ENCODE results near the gene SLC6A18.

DNA sequence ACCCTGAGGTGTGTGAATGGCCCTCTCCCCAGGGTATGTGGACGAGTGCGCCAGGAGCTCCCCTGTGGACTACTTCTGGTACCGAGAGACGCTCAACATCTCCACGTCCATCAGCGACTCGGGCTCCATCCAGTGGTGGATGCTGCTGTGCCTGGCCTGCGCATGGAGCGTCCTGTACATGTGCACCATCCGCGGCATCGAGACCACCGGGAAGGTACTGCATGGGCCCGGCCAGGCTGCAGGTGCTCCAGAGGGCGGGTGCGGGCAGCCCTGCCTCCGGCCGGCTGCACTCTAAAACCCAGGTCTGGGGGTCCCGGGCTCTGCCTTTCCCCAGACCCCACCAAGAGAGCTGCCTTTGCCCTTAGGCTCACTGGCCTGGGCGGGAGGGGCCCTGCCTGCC lies 12.9 kb upstream of the SLC6A18 start:
- TF ChIP-seq, protein P1, sequence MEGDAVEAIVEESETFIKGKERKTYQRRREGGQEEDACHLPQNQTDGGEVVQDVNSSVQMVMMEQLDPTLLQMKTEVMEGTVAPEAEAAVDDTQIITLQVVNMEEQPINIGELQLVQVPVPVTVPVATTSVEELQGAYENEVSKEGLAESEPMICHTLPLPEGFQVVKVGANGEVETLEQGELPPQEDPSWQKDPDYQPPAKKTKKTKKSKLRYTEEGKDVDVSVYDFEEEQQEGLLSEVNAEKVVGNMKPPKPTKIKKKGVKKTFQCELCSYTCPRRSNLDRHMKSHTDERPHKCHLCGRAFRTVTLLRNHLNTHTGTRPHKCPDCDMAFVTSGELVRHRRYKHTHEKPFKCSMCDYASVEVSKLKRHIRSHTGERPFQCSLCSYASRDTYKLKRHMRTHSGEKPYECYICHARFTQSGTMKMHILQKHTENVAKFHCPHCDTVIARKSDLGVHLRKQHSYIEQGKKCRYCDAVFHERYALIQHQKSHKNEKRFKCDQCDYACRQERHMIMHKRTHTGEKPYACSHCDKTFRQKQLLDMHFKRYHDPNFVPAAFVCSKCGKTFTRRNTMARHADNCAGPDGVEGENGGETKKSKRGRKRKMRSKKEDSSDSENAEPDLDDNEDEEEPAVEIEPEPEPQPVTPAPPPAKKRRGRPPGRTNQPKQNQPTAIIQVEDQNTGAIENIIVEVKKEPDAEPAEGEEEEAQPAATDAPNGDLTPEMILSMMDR (IDR thresholded peaks at IDR 0.05; ENCODE audit: poor library complexity): no peak
- TF ChIP-seq EZH2 (IDR thresholded peaks at IDR 0.05; ENCODE audit: borderline replicate concordance): no peak
- TF ChIP-seq EZH2phosphoT487 (IDR thresholded peaks at IDR 0.05; ENCODE audit: low read depth, severe bottlenecking, unreplicated experiment): no peak

Data from hepatocyte (in vitro differentiated cells).